Ascending aorta (tissue), 2 donors: ENCODE measurements around the gene NSMCE4A. TPM values are rescaled to one million over a fixed set of nuclear protein-coding genes. Genes with fewer than 3 reads are reported as not detected.

ENCODE experiments used
- DNase-seq, 2 donors: peaks; one replicate each; pipeline ENCODE4 v3.0.0-alpha.2; 2019; ENCODE audit warnings: low spot score in 2 of 2
- H3K27ac ChIP-seq, 2 donors: fragments of 200-600 bp; sonication (generic); one replicate each; pipeline ENCODE4 v1.5.1; 2016 to 2017; ENCODE audit warnings: mild to moderate bottlenecking in 1 of 2
- H3K27me3 ChIP-seq: fragments of 200-600 bp; sonication (generic); one replicate; pipeline ENCODE4 v1.5.1; 2017
- H3K36me3 ChIP-seq, 2 donors: fragments of 200-600 bp; sonication (generic); one replicate each; pipeline ENCODE4 v1.5.1; 2016
- H3K4me1 ChIP-seq, 2 donors: fragments of 200-600 bp; sonication (generic); one replicate each; pipeline ENCODE4 v1.5.1; 2016 to 2017; ENCODE audit warnings: mild to moderate bottlenecking in 1 of 2
- H3K4me3 ChIP-seq, 2 donors: fragments of 200-600 bp; sonication (generic); one replicate each; pipeline ENCODE4 v1.5.1; 2016 to 2017; ENCODE audit warnings: mild to moderate bottlenecking in 1 of 2
- H3K9me3 ChIP-seq, 2 donors: fragments of 200-600 bp; sonication (generic); one replicate each; pipeline ENCODE4 v1.5.1; 2016
- intact Hi-C: fragments of 100-400 bp; cut with DNase I; formaldehyde crosslinking; loops from one replicate; pipeline ENCODE4 v1.15.1; 2023
- total RNA-seq: library from RNA; depleted of rRNA; stranded (reverse); fragments of >200 nt; gene quantifications from one replicate; pipeline ENCODE4 v1.1.0, GENCODE V29; 2016
- TF ChIP-seq, protein P1 (sequence below), 3 experiments: fragments of 200-600 bp in 2 of 3; fragments of 450-650 bp in 1 of 3; sonication (generic) in 2 of 3; IDR thresholded peaks; one replicate each; pipeline ENCODE4 v1.5.1; 2016 to 2019; ENCODE audit warnings: antibody characterized with exemption in 3 of 3, mild to moderate bottlenecking in 1 of 3, moderate library complexity in 1 of 3

Gene NSMCE4A
- total RNA-seq, 1 donor from 2014 or later = 63.3 TPM

- no peak overlapping the region for H3K4me3 ChIP-seq
- intact Hi-C loops = no loop called here
- H3K27ac ChIP-seq = no peak overlapping the region
- H3K9me3 ChIP-seq = no peaks in the 10 kb centered on the region
- TF ChIP-seq, protein P1, sequence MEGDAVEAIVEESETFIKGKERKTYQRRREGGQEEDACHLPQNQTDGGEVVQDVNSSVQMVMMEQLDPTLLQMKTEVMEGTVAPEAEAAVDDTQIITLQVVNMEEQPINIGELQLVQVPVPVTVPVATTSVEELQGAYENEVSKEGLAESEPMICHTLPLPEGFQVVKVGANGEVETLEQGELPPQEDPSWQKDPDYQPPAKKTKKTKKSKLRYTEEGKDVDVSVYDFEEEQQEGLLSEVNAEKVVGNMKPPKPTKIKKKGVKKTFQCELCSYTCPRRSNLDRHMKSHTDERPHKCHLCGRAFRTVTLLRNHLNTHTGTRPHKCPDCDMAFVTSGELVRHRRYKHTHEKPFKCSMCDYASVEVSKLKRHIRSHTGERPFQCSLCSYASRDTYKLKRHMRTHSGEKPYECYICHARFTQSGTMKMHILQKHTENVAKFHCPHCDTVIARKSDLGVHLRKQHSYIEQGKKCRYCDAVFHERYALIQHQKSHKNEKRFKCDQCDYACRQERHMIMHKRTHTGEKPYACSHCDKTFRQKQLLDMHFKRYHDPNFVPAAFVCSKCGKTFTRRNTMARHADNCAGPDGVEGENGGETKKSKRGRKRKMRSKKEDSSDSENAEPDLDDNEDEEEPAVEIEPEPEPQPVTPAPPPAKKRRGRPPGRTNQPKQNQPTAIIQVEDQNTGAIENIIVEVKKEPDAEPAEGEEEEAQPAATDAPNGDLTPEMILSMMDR (IDR thresholded peaks at IDR 0.05) = no peak
- H3K4me1 ChIP-seq = no peaks in the 10 kb centered on the region
- peaks cover 25 to 41% of the 10 kb centered on the region in 2 donors for H3K36me3 ChIP-seq
- no peak for DNase-seq
- no peaks in the 10 kb centered on the region for H3K27me3 ChIP-seq
Observed at GRCh38 chr10:121959671-121960070, 15.3 kb downstream of the NSMCE4A start.

DNA sequence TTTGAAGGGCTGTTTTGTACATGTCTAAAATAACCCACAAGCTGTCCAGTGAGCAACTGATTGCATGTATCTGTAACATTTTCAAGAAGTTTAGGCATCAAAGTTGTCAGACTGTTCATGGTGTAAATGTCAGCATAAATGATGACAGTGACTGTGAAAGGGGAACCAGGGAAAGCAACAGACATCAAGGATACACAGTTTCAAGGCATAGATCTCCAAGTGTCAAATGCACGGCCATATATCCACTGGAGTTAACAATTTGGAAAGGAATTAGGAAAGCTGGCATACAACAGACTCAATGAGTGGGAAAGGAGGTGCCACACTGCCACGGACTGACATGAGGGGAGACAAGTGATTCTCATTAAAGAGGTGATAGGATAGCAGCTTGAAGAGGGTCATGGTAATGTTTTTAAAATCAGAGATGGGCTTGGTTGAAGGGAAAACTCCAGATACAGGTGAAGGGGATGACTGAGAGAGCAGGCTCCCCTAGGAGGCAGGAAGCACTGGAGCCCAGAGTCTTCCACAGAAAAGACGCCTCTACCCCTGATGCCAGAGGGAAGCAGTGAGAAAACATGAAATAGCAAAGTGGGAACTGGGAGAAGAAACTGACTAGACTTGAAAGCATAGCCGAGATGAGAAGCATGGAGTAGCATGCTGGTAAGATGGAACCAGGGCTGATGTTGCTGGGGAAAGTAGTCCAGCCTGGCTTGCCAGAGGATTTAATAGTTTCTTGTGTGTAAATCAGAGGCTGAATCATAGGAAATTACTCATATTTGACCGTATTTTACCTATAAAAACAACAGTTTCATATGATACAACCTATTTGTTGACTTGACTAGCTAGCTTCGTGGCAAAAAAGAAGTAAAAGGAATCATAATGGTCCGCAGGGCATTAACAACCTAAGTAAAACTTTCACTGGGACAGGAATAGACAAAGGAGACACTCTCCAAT lies 18.6 kb downstream of the NSMCE4A start:
- TF ChIP-seq, protein P1 (IDR thresholded peaks at IDR 0.05) = no peak
- intact Hi-C loops = no loop called here
- Histone ChIP-seq H3K4me3 (no peak overlapping the region), H3K27ac (no peak overlapping the region), H3K36me3 (peaks cover 19 to 41% of the 10 kb centered on the region in 2 donors), H3K4me1 (no peaks in the 10 kb centered on the region), H3K9me3 (no peaks in the 10 kb centered on the region), H3K27me3 (no peaks in the 10 kb centered on the region)
- no peak for DNase-seq

GRCh38 chr10:121952226-121952625 lies 22.8 kb downstream of the NSMCE4A start:
- H3K9me3 ChIP-seq = no peaks in the 10 kb centered on the region
- H3K27ac ChIP-seq = no peak overlapping the region
- peaks cover 0 to 16% of the 10 kb centered on the region in 2 donors for H3K36me3 ChIP-seq
- H3K4me3 ChIP-seq = no peak overlapping the region
- TF ChIP-seq, protein P1 (IDR thresholded peaks at IDR 0.05) = no peak
- no peak for DNase-seq
- no peaks in the 10 kb centered on the region for H3K4me1 ChIP-seq
- no peaks in the 10 kb centered on the region for H3K27me3 ChIP-seq
- intact Hi-C loops = no loop called here

GRCh38 chr10:121949451-121949850 lies 25.6 kb downstream of the NSMCE4A start:
- Histone ChIP-seq H3K4me3 (no peak overlapping the region), H3K27me3 (no peaks in the 10 kb centered on the region), H3K4me1 (no peaks in the 10 kb centered on the region), H3K9me3 (no peaks in the 10 kb centered on the region), H3K27ac (no peak overlapping the region), H3K36me3 (peaks cover 0 to 6% of the 10 kb centered on the region in 2 donors)
- TF ChIP-seq, protein P1 (IDR thresholded peaks at IDR 0.05) = no peak
- intact Hi-C loops = no loop called here
- no peak for DNase-seq

DNA sequence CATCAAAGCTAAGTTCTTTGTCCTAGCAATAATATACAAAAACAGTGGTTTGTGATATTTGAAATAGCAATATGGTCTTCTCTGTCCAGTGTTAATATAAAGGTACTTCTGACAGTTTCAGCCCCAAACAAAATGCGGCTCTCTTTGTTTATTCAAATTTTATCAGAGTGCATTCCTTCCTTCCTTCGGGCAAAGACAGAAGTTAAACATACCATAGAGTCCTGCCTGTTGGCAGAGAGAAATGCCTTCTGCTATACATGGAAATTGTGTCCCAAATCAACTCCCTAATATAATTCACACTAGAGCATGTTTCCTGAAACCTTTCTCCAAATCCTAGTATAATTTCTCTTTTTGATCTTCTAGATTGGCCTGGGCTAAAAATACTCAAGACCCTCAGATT lies 26.0 kb downstream of the NSMCE4A start:
- H3K36me3 ChIP-seq = peaks cover 0 to 2% of the 10 kb centered on the region in 2 donors
- no peak overlapping the region for H3K27ac ChIP-seq
- no peaks in the 10 kb centered on the region for H3K27me3 ChIP-seq
- no peak for DNase-seq
- TF ChIP-seq, protein P1 (IDR thresholded peaks at IDR 0.05) = no peak
- no peak overlapping the region for H3K4me3 ChIP-seq
- no peaks in the 10 kb centered on the region for H3K4me1 ChIP-seq
- no peaks in the 10 kb centered on the region for H3K9me3 ChIP-seq
- intact Hi-C loops = no loop called here
